T-helper 1 cell (primary cell): ENCODE results near the gene FOXE1.

Experiments
- DNase-seq, 5 donors: peaks; one replicate each; pipeline ENCODE4 v3.0.0-alpha.2; 2012 to 2020
- total RNA-seq, 4 donors: gene quantifications; one replicate each; lab custom pipeline; 2026; lab: John Stamatoyannopoulos, UW

FOXE1 gene
- 0 to 0.24 (median 0) reads per million in 4 donors for total RNA-seq

GRCh38 chr9:97853056-97853843 is at the start of gene FOXE1:
Gene FOXE1 (plus strand): TSS chr9:97853226. CDS start chr9:97853915, 689 bp downstream.
- no peak for DNase-seq

- DNase-seq = no peak
Measured at GRCh38 chr9:97804059-97804365, 49.0 kb upstream of the FOXE1 start.

GRCh38 chr9:97806721-97807120 is 46.3 kb upstream of the FOXE1 start:
- no peak for DNase-seq

GRCh38 chr9:97807681-97808080 is 45.3 kb upstream of the FOXE1 start:
- DNase-seq = no peak

GRCh38 chr9:97808415-97808814 is 44.6 kb upstream of the FOXE1 start:
- no peak for DNase-seq

GRCh38 chr9:97808972-97809371 is 44.1 kb upstream of the FOXE1 start:
- DNase-seq = no peak

GRCh38 chr9:97809666-97810344 is 43.2 kb upstream of the FOXE1 start:
- no peak for DNase-seq

- DNase-seq = no peak
Measured at GRCh38 chr9:97811533-97812246, 41.3 kb upstream of the FOXE1 start.

- DNase-seq = no peak
Measured at GRCh38 chr9:97812247-97812543, 40.8 kb upstream of the FOXE1 start.

- no peak for DNase-seq
Measured at GRCh38 chr9:97813072-97813471, 40.0 kb upstream of the FOXE1 start.

GRCh38 chr9:97819735-97820134 is 33.3 kb upstream of the FOXE1 start:
- no peak for DNase-seq

- no peak for DNase-seq
Measured at GRCh38 chr9:97820373-97820772, 32.7 kb upstream of the FOXE1 start.

- no peak for DNase-seq
Measured at GRCh38 chr9:97830884-97831829, 21.9 kb upstream of the FOXE1 start.

- no peak for DNase-seq
Measured at GRCh38 chr9:97831843-97832636, 21.0 kb upstream of the FOXE1 start.

- DNase-seq = no peak
Measured at GRCh38 chr9:97840521-97840920, 12.5 kb upstream of the FOXE1 start.

GRCh38 chr9:97842960-97843359 is 10.1 kb upstream of the FOXE1 start:
- DNase-seq = no peak

GRCh38 chr9:97845130-97845529 is 7.9 kb upstream of the FOXE1 start:
- DNase-seq = no peak

- DNase-seq = no peak
Measured at GRCh38 chr9:97845763-97846162, 7.3 kb upstream of the FOXE1 start.

- DNase-seq = no peak
Measured at GRCh38 chr9:97846347-97846746, 6.7 kb upstream of the FOXE1 start.

GRCh38 chr9:97847474-97848214 is 5.4 kb upstream of the FOXE1 start:
- no peak for DNase-seq

GRCh38 chr9:97848215-97848479 is 4.9 kb upstream of the FOXE1 start:
- no peak for DNase-seq
